B cell (primary cell): ENCODE results near the gene PTGS2.

Source experiments
- EZH2 ChIP-seq: IDR thresholded peaks from 2 replicates; pipeline ENCODE4 v1.6.1; 2012; ENCODE audit warnings: borderline replicate concordance, low read depth, mild to moderate bottlenecking, moderate library complexity, low read length; ENCODE audit not compliant: insufficient read depth, poor library complexity, severe bottlenecking
- TF ChIP-seq, protein P1 (sequence below): fragments of 200-600 bp; IDR thresholded peaks from one replicate; pipeline ENCODE4 v1.8.0; 2022; ENCODE audit warnings: antibody characterized with exemption, mild to moderate bottlenecking

DNA sequence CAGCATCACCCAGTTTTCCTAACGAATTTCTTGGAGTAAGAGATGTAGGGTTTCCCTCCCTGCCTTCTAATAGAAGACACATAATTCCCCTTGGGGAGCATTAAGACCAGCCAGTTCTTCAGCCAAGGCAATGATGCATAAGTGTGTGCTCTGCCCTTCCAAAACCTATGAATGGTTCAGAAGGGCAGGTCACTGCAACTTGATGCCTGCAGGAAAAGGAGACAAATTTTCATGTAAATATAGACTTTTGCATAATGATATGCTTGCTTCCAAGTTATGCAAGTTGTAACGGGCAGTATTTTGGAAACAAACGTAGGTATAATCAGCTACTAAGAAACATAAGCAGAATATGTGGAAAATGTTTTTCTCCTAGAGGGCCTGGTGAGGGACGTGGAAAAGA lies 31.6 kb downstream of the PTGS2 start:
- TF ChIP-seq, protein P1, sequence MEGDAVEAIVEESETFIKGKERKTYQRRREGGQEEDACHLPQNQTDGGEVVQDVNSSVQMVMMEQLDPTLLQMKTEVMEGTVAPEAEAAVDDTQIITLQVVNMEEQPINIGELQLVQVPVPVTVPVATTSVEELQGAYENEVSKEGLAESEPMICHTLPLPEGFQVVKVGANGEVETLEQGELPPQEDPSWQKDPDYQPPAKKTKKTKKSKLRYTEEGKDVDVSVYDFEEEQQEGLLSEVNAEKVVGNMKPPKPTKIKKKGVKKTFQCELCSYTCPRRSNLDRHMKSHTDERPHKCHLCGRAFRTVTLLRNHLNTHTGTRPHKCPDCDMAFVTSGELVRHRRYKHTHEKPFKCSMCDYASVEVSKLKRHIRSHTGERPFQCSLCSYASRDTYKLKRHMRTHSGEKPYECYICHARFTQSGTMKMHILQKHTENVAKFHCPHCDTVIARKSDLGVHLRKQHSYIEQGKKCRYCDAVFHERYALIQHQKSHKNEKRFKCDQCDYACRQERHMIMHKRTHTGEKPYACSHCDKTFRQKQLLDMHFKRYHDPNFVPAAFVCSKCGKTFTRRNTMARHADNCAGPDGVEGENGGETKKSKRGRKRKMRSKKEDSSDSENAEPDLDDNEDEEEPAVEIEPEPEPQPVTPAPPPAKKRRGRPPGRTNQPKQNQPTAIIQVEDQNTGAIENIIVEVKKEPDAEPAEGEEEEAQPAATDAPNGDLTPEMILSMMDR: no peak
- no peak for TF ChIP-seq EZH2
